ENCODE measurements around the gene PDE8A.

- TF ChIP-seq CTCF (IDR thresholded peaks at IDR 0.05) (no peak), POLR2AphosphoS5 (IDR thresholded peaks at IDR 0.05) (no peak)
Observed at GRCh38 chr15:84951736-84952135, 29.9 kb upstream of the PDE8A start.

Measured in breast epithelium (tissue), 3 donors.